Measurements from ENCODE around the gene DOCK2. TPM values are rescaled to one million over a fixed set of nuclear protein-coding genes. Genes with fewer than 3 reads are reported as not detected.

Gene DOCK2
- total RNA-seq, 2 experiments from 2014 or later = 192 to 203 TPM

DNA sequence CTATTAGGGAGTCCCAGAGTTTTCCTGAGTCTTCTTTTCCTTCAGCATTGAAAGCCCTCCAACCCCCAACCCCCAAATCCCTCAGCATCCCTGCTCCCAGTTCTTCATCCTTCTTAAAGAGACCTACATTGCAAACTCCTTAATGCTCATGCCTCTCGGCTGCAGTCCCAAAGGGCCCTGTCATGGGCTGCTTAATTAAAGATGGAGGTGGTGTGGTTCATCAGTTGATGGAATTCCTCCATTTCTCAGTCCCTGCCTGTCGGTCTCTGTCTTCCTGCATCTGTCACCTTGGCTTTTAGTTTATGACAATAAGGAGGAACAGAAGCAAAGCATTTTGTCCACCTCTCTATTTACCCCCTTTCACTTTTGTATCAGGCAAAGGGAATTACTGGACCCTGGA, 470.6 kb downstream of the DOCK2 start:
- Mint-ChIP-seq H3K27ac (no peak overlapping the region), H3K4me3 (no peak overlapping the region), H3K4me1 (ENCODE audit: low read depth) (no peaks in the 10 kb centered on the region), H3K36me3 (ENCODE audit: low read depth) (no peaks in the 10 kb centered on the region), H3K27me3 (ENCODE audit: low read depth) (peaks cover 6% of the 10 kb centered on the region), H3K9me3 (no peaks in the 10 kb centered on the region)
- no peak for DNase-seq
- intact Hi-C loops (cut with micrococcal nuclease) = no loop called here
- CTCF ChIA-PET = no interaction called here

DNA sequence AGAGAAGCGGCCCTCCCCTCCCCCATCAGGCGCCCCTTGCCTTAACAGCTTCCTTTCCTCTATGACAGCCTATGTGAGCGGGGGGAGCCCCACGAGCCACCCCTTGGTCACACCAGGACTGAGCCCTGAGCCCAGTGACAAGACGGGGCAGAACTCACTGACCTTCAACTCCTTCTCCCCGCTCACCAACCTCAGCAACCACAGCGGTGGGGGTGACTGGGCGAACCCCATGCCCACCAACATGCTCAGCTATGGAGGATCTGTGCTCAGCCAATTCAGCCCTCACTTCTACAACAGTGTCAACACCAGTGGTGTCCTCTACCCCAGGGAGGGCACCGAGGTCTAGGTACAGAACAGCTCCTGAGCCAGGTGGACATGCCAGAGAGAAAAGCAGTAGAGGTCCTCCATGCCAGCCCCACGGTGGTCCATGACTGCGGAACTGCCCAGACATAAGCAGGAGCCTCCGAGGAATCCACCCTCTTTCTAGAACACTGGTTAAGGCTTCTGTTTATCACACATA, 471.3 kb downstream of the DOCK2 start:
- Mint-ChIP-seq H3K4me1 (ENCODE audit: low read depth) (no peaks in the 10 kb centered on the region), H3K27ac (no peak overlapping the region), H3K36me3 (ENCODE audit: low read depth) (no peaks in the 10 kb centered on the region), H3K27me3 (ENCODE audit: low read depth) (peaks cover 6% of the 10 kb centered on the region), H3K9me3 (no peaks in the 10 kb centered on the region), H3K4me3 (no peak overlapping the region)
- intact Hi-C loops (cut with micrococcal nuclease) = no loop called here
- DNase-seq = no peak
- CTCF ChIA-PET = no interaction called here

DNA sequence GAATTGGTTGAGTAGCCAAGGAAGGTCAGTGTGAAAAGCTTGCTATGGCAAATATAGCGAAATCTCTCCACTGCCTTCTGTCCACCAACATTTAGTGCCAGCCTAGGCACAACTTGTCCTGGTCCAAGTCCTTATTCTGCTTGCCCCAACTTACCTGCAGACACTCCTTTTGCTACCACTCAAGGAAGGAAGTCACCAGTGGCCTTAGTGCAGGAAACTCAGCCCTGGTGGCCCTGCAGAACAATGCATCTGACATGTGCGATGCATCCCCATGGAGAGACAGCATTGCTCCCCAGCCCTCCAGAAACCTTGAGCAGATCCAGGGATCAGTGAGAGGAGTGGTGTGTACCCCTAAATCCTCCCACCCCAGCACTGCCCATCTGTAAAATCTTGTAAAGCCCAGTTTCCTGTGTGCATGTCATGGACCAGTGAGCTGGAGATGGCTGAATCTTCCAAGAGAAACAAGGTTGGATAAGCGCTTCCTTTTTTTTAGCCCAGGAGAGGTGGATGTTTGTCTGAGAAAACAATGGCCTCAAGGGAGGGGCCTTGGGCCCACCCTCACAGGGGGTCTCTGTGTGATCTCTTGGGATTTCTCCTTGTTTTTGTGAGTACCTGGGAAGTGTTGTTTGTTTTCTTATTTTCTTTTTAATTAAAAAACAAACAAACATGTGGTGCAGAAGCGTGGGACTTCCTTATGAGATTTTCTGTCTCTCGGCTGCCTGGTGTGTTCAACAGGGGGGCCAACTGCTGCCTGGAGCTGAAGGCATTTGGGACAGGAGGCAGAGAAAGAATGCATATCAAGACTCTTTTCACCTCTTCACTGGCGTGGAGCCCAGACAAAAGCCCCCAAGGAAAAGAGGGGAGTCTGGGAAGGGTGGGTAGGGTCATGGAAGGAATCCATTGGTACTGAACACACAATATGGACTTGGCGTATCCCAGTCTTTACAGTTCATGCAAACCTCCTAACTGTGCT, 472.3 kb downstream of the DOCK2 start:
- CTCF ChIA-PET = interaction anchor here (0.5 to 1.4 kb wide), 2 partner anchors 9 to 14 kb away, joined by 4 to 9 read pairs; no protein-coding TSS in a partner anchor
- no peak overlapping the region for H3K4me3 Mint-ChIP-seq
- no peak overlapping the region for H3K27ac Mint-ChIP-seq
- no peaks in the 10 kb centered on the region for H3K4me1 Mint-ChIP-seq (ENCODE audit: low read depth)
- intact Hi-C loops (cut with micrococcal nuclease) = no loop called here
- no peaks in the 10 kb centered on the region for H3K36me3 Mint-ChIP-seq (ENCODE audit: low read depth)
- peaks cover 6% of the 10 kb centered on the region for H3K27me3 Mint-ChIP-seq (ENCODE audit: low read depth)
- H3K9me3 Mint-ChIP-seq = no peaks in the 10 kb centered on the region
- no peak for DNase-seq

- intact Hi-C loops (cut with micrococcal nuclease) = no loop called here
- DNase-seq = no peak
- Mint-ChIP-seq H3K4me1 (ENCODE audit: low read depth) (no peaks in the 10 kb centered on the region), H3K9me3 (no peaks in the 10 kb centered on the region), H3K36me3 (ENCODE audit: low read depth) (no peaks in the 10 kb centered on the region), H3K27me3 (ENCODE audit: low read depth) (peaks cover 3% of the 10 kb centered on the region), H3K4me3 (no peak overlapping the region), H3K27ac (no peak overlapping the region)
- CTCF ChIA-PET = interaction anchor here (1.4 kb wide), 1 partner anchor 10 kb away, joined by 9 read pairs; no protein-coding TSS in a partner anchor
These were observed 473.5 kb downstream of the DOCK2 start for GRCh38 chr5:170110403-170111087.

DNA sequence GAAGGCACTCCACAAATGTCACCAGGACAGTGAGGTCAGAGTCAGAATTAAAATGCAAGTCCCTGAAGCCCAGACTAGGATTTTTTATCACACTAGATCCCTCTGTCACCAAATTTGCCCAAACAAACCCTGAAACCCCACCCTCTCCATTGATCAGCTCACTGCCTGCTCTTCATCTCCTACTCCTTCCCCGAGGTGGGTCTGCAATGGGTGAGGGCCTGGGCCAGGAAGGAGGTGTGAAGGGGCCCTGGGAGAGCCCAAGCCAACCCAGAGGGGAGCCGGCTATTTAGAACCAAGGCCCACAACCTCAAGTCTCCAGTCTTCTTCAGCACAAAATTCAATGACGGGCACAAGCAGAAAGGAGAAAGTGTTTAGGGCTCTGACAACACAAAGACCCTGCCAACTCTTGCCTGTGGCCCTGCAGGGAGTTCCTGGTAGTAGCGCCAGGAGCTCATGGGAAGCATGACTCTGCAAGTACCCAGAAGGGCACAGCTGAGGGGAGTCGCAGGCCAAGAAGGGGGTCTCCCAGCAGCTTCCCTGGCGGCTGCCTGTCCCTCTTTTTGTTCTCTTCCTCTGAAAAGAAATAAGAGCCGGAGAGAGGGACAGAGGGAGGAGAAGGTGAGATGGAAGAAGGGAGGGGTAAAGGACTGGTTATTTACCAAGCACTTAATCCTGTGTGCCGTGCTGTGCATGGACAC, 474.2 kb downstream of the DOCK2 start:
- Mint-ChIP-seq H3K27ac (no peak overlapping the region), H3K4me3 (no peak overlapping the region), H3K27me3 (ENCODE audit: low read depth) (peaks cover 2% of the 10 kb centered on the region), H3K36me3 (ENCODE audit: low read depth) (no peaks in the 10 kb centered on the region), H3K4me1 (ENCODE audit: low read depth) (no peaks in the 10 kb centered on the region), H3K9me3 (no peaks in the 10 kb centered on the region)
- DNase-seq = no peak
- CTCF ChIA-PET = no interaction called here
- intact Hi-C loops (cut with micrococcal nuclease) = no loop called here

DNA sequence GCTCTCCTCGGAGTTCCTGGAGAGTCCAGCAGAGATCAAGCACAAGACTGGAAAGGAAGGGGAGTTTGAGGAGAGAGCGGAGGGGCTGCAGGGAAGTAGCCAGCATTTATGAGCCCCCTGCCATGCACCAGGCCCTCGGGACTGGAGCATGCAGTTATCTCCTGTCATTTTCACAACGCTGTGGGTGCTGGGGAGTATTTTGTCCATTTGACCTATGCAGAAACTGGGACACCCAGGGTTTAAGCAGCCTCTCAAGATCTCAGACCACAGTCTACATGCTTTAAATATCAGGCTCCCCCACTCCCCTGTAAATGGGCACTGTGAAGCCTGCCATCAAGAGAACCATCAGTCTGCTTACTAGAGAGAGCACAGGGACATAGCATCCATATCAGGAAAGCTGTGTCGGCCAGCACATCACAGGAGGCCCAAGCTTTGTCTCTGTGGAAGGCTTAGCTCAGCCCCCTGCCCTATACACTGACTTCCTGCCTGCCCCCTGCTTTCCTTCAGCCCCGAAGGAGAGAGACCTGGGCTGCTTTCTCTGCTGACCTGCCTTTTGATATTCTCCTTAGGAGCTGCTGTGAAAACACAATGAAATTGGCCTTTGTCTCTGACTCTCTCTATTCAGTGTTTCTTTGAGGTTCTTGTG, 475.9 kb downstream of the DOCK2 start:
- H3K27me3 Mint-ChIP-seq (ENCODE audit: low read depth) = no peaks in the 10 kb centered on the region
- CTCF ChIA-PET = interaction anchor here (0.7 to 1.1 kb wide), 3 partner anchors 11 to 370 kb away, joined by 3 read pairs; no protein-coding TSS in a partner anchor
- H3K36me3 Mint-ChIP-seq (ENCODE audit: low read depth) = no peaks in the 10 kb centered on the region
- no peak overlapping the region for H3K4me3 Mint-ChIP-seq
- H3K4me1 Mint-ChIP-seq (ENCODE audit: low read depth) = no peaks in the 10 kb centered on the region
- H3K27ac Mint-ChIP-seq = no peak overlapping the region
- no peaks in the 10 kb centered on the region for H3K9me3 Mint-ChIP-seq
- intact Hi-C loops (cut with micrococcal nuclease) = no loop called here
- DNase-seq = no peak

- DNase-seq = no peak
- Mint-ChIP-seq H3K27ac (no peak overlapping the region), H3K4me3 (no peak overlapping the region), H3K36me3 (ENCODE audit: low read depth) (no peaks in the 10 kb centered on the region), H3K4me1 (ENCODE audit: low read depth) (no peaks in the 10 kb centered on the region), H3K27me3 (ENCODE audit: low read depth) (no peaks in the 10 kb centered on the region), H3K9me3 (no peaks in the 10 kb centered on the region)
- intact Hi-C loops (cut with micrococcal nuclease) = no loop called here
- CTCF ChIA-PET = no interaction called here
These were observed 476.4 kb downstream of the DOCK2 start for GRCh38 chr5:170113522-170113900.

DNA sequence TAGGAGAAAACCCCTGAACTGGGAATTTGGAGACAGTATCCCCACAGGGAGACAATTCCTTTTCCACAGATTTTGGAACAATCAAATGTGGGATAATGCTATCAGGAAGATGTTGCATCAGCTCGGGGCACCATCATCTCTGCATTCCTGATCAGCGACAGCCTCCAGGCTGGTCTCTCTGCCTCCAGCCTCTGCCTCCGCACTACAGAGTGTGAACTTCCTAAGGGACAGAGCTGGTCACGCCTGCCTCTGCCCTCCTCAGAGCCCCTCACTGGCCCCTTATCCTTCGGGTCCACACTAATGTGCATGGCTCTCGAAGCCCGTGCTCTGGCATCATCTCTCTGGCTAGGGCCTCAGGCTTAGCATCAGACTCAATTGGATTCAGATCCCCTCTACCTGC, 477.2 kb downstream of the DOCK2 start:
- H3K4me1 Mint-ChIP-seq (ENCODE audit: low read depth) = no peaks in the 10 kb centered on the region
- CTCF ChIA-PET = interaction anchor here (2.1 kb wide), 1 partner anchor 14 kb away, joined by 5 read pairs; no protein-coding TSS in a partner anchor
- no peaks in the 10 kb centered on the region for H3K27me3 Mint-ChIP-seq (ENCODE audit: low read depth)

GRCh38 chr5:170115925-170116324, 478.9 kb downstream of the DOCK2 start:
- Mint-ChIP-seq H3K4me3 (no peak overlapping the region), H3K27ac (no peak overlapping the region), H3K27me3 (ENCODE audit: low read depth) (no peaks in the 10 kb centered on the region), H3K36me3 (ENCODE audit: low read depth) (no peaks in the 10 kb centered on the region), H3K9me3 (no peaks in the 10 kb centered on the region), H3K4me1 (ENCODE audit: low read depth) (no peaks in the 10 kb centered on the region)
- DNase-seq = no peak
- intact Hi-C loops (cut with micrococcal nuclease) = no loop called here
- CTCF ChIA-PET = interaction anchor here (0.9 to 2.1 kb wide), 2 partner anchors 15 to 68 kb away, joined by 3 to 5 read pairs; no protein-coding TSS in a partner anchor

More for the DNA sequence above, 477.2 kb downstream of the DOCK2 start:
- no peaks in the 10 kb centered on the region for H3K36me3 Mint-ChIP-seq (ENCODE audit: low read depth)
- H3K4me3 Mint-ChIP-seq = no peak overlapping the region
- H3K9me3 Mint-ChIP-seq = no peaks in the 10 kb centered on the region
- intact Hi-C loops (cut with micrococcal nuclease) = no loop called here
- H3K27ac Mint-ChIP-seq = no peak overlapping the region
- DNase-seq = no peak

DNA sequence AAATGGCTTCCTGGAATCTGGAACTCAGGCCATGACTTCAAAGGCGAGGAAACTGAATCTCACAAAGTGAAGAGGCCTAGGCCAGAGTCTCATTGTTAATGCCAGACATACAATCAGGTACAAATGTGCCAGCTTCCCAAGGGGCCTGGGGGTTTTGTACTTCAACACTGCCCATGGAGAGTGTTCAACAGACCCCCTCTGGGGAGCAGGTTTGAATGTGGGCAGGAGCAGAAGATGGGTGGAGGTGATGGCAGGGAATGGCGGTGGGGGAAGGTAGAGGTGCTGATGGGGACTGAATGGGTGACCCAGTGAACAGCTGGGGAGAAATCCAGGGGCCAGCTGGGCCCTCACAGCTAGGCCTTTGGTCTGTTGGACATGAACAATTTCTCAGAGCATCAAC, 480.7 kb downstream of the DOCK2 start:
- intact Hi-C loops (cut with micrococcal nuclease) = no loop called here
- CTCF ChIA-PET = no interaction called here
- no peak overlapping the region for H3K4me3 Mint-ChIP-seq
- H3K27ac Mint-ChIP-seq = no peak overlapping the region
- no peaks in the 10 kb centered on the region for H3K27me3 Mint-ChIP-seq (ENCODE audit: low read depth)
- no peak for DNase-seq
- no peaks in the 10 kb centered on the region for H3K36me3 Mint-ChIP-seq (ENCODE audit: low read depth)
- H3K9me3 Mint-ChIP-seq = no peaks in the 10 kb centered on the region
- H3K4me1 Mint-ChIP-seq (ENCODE audit: low read depth) = no peaks in the 10 kb centered on the region

DNA sequence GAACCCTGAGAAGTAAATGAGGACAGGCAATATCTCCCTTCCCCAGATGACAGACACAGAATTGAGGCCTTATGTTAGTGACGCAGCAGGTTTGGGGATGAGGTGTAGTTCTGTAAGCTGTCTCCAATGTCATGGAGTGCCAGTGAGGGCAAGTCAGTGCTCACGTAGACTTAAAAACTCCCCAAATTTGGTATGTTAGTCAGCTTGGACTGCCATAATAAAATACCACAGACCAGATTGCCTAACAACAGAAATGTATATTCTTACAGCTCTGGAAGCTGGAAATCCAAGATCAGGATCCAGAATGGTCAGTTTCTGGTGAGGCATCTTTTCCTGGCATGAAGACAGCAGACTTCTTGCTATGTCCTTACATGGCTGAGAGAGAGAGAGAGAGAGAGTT, 483.5 kb downstream of the DOCK2 start:
- CTCF ChIA-PET = no interaction called here
- intact Hi-C loops (cut with micrococcal nuclease) = no loop called here
- Mint-ChIP-seq H3K9me3 (peaks cover 4% of the 10 kb centered on the region), H3K36me3 (ENCODE audit: low read depth) (no peaks in the 10 kb centered on the region), H3K4me1 (ENCODE audit: low read depth) (no peaks in the 10 kb centered on the region), H3K27ac (no peak overlapping the region), H3K27me3 (ENCODE audit: low read depth) (no peaks in the 10 kb centered on the region), H3K4me3 (no peak overlapping the region)
- DNase-seq = no peak

DNA sequence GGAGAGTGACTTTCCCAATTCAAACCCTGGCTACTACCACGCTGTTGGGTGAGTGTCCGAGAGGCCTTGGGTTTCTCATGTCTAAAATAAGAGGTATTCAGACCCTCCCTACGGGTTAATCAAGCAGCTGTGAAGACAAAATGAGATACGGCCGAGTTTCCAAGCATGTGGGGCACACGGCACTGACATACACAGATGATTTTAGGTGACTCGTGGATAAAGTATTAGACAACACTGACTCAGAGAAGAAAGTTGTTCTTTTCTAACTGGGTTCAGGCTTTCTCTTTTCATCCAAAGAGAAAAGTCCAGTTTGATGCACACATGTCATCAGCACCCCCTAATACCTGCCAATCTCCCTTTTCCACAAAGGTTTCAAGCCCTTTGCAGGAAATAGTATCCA, 484.2 kb downstream of the DOCK2 start:
- H3K4me1 Mint-ChIP-seq (ENCODE audit: low read depth) = no peaks in the 10 kb centered on the region
- H3K4me3 Mint-ChIP-seq = no peak overlapping the region
- no peak overlapping the region for H3K27ac Mint-ChIP-seq
- CTCF ChIA-PET = interaction anchor here (0.7 kb wide), 1 partner anchor 9 kb away, joined by 3 read pairs; no protein-coding TSS in a partner anchor
- peaks cover 12% of the 10 kb centered on the region for H3K9me3 Mint-ChIP-seq
- no peak for DNase-seq
- peaks cover 4% of the 10 kb centered on the region for H3K27me3 Mint-ChIP-seq (ENCODE audit: low read depth)
- no peaks in the 10 kb centered on the region for H3K36me3 Mint-ChIP-seq (ENCODE audit: low read depth)
- intact Hi-C loops (cut with micrococcal nuclease) = no loop called here
